DOHH2 (cell line): ENCODE measurements around the gene TMEM168.

ENCODE experiments used
- EZH2phosphoT487 ChIP-seq: fragments of 200-600 bp; sonication (generic); IDR thresholded peaks from 2 replicates; pipeline ENCODE4 v1.6.1; 2017; ENCODE audit warnings: borderline replicate concordance, mild to moderate bottlenecking, antibody characterized with exemption, low read length, moderate library complexity, mixed read lengths
- TF ChIP-seq, protein P1 (sequence below): fragments of 200-600 bp; sonication (generic); IDR thresholded peaks from one replicate; pipeline ENCODE4 v1.5.1; 2014; ENCODE audit warnings: antibody characterized with exemption, mild to moderate bottlenecking, low read depth, low read length; ENCODE audit not compliant: poor library complexity, severe bottlenecking

GRCh38 chr7:112740667-112741066 is 49.5 kb downstream of the TMEM168 start:
- TF ChIP-seq, protein P1, sequence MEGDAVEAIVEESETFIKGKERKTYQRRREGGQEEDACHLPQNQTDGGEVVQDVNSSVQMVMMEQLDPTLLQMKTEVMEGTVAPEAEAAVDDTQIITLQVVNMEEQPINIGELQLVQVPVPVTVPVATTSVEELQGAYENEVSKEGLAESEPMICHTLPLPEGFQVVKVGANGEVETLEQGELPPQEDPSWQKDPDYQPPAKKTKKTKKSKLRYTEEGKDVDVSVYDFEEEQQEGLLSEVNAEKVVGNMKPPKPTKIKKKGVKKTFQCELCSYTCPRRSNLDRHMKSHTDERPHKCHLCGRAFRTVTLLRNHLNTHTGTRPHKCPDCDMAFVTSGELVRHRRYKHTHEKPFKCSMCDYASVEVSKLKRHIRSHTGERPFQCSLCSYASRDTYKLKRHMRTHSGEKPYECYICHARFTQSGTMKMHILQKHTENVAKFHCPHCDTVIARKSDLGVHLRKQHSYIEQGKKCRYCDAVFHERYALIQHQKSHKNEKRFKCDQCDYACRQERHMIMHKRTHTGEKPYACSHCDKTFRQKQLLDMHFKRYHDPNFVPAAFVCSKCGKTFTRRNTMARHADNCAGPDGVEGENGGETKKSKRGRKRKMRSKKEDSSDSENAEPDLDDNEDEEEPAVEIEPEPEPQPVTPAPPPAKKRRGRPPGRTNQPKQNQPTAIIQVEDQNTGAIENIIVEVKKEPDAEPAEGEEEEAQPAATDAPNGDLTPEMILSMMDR, result no peak
- TF ChIP-seq EZH2phosphoT487, result no peak
